GM04504 (cell line): ENCODE results near the gene UTP15.

ENCODE experiments used
- DNase-seq: peaks from one replicate; pipeline ENCODE4 v3.0.0-alpha.2; 2012; ENCODE audit warnings: low read depth

Gene UTP15

DNA sequence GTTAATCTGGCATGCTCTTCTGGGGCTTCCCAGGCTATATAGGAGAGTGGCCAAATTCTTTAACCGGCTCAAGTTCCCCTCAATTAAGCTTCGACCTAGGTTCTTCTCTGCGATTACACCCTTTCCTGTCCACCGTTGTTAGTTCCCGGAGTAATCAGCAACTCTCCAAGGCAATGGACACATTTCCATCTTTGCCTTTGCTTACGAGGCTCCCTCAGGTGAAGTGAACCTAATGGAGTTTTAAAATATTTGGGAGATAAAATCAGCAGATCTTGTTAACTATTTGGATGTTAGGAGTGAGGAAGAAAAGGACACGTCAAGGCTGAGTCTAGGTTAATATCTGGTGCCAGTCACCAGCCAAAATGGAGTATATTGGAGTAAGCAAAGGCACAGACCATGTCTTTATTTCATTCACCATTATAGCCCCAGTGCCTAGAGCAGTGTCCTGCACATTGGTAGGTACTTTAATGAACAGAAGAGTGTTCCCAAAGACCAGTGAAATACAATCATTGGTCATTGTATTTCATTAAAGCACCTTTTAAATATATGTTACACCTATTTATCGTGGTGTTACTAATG, 515 bp downstream of the UTP15 start:
- DNase-seq = no peak

DNA sequence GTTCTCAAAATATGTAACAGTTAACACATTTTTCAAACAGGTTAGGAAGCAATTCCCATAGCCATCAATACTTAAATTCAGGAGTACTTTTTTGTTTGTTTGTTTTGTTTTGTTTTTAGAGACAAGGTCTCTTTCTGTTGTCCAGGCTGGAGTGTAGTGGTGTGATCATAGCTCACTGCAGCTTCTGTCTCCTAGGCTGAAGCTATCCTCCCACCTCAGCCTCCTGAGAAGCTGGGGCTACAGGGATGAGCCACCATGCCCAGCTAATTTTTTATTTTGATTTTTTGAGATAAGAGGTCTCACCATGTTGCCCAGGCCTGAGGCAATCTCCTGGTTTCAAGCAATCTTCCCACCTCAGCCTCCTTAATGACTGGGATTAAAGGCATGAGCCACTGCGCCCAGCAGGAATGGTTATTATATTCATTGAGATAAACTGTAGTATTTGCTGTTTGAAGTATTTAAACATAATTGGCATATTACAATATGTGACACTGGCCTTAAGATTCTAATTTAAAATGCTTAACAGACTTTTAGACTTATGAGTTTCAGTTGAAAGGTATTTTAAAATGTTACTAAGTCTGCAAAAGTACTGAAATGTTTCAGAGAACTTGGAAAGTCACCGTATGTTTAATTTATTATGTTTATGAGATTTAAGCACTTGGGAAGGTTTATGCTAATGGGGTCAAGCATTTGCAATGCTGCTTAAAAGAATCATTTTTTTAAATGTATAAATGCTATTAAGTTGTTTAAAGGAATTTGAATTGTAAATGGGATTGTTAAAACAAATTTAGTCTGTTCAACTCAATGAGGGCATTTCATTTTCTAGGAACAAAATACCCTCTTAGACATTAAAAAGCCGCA, 17.0 kb downstream of the UTP15 start:
- no peak for DNase-seq

DNA sequence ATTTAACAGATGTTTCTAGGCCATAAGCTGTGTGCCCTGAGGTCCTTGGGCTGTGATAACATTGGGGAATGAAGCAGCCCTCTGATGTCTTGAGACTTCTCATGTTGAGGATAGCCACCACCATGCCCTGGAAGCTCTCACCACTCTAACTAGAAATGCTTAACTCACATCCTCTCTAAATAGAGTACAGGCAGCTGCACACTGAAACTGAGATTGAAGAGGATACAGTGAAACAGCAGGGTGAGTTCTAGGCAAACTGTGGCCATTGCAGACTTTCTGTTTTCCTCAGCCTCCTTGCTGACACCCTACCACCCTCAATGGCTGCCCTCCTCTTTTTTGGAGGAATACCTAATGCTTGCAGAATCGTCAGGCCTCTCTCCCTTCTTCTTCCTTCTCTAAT, 22.4 kb downstream of the UTP15 start:
- no peak for DNase-seq

GRCh38 chr5:73591102-73591695, 25.7 kb downstream of the UTP15 start:
- peak; percentile 66 for DNase-seq

- no peak for DNase-seq
These were observed 26.4 kb downstream of the UTP15 start for GRCh38 chr5:73591698-73592501.

DNA sequence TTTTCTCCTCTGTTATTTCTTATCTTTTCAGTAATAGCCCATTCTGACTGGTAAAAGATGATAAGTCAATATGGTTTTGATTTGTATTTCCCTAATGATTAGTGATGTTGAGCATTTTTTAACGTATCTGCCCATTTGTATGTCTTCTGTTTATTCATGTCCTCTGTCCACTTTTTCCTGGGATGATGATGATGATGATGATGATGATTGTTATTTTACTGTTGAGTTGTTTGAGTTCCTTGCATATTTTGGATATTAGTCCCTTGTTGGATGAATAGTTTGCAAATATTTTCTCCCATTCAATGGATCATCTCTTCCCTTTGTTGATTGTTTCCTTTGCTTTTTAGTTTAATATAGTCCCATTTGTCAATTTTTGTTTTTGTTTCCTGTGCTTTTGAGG, 27.0 kb downstream of the UTP15 start:
- DNase-seq = no peak

GRCh38 chr5:73596705-73597328, 31.3 kb downstream of the UTP15 start:
- DNase-seq = no peak

- DNase-seq = no peak
These were observed 33.8 kb downstream of the UTP15 start for GRCh38 chr5:73599380-73599779.

GRCh38 chr5:73603998-73604397, 38.5 kb downstream of the UTP15 start:
- DNase-seq = no peak

DNA sequence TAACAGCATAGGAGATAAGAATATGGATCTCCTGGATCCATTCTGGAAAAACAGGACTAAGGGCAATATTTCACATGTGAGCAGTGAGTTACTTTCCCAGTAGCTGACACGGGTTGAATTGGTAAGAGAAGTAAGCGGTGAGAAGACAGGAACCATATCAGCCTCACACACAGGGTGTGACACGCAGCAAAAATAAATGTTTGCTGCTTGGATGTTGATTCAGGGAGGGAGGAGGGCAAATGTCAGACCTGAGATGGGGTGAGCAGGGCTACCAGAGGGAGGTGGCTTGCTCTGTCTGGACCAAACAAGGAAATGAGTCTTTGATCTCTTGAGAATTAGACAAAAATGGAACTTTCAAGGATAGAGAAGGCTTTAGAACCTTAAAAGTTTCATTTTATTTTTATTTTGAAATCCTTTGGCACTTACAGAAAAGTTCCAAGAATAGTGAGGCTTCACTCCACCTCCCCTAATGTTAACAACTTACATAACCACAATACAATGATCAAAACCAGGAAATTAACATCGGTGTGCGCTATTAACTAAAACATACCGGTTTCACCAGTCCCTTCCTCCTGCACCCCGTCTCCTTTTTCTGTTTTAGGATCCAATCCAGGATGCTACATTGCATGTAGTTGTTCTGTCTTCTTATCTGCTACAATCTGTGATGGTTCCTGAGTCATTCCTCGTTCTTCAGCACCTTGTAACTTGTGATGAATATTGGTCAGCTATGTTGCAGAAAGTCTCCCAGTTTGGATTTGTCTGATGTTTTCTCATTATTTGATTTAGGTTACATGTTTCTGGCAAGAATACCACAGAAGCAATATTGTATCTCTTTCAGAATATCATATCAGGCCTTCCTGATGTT, 39.9 kb downstream of the UTP15 start:
- no peak for DNase-seq

DNA sequence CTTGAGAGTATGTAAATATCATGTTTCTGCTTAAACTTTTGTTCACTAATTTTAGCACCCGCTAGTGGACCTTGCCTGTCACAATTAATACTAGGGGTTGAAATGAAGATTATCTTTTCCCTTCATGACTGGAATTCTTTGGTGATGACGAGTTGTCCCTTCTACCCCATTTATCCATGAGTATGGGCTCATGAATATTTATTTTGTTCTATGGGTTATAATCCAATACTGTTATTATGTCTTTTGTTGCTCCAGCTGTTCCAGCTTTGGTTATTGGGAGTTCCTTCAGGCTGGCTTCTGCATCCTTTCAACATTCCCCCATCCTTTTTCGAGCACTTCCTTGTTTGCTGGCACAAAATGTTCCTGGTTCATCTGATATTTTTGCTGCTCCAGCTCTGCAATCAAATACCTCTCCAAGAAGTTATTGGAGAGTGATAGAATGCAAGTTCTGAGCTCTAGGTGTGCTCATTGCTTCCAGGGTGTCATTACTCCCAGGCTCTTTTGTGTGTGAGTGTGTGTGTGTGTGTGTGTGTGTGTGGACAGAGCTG, 40.7 kb downstream of the UTP15 start:
- no peak for DNase-seq

- no peak for DNase-seq
These were observed 41.7 kb downstream of the UTP15 start for GRCh38 chr5:73607228-73607627.

DNA sequence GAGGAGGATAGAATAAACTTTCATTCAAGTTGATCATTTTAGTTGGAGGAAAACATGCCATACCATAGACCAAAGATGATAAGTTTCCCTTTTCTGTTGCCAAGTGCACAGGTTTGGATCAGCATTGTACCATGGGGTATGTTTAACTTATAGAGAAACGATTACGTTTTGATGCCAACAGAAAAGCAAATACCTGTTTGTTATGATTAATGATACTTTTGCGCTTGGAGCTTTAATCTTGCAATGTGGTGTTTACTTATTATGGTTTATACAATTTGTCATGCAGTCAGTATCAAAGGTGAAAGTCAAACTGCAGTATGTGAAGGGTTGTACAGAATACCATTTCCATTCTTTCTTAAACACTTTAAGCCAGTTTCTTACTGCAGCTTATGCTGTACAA, 47.3 kb downstream of the UTP15 start:
- DNase-seq = no peak

GRCh38 chr5:73615085-73615484, 49.5 kb downstream of the UTP15 start:
- no peak for DNase-seq

- no peak for DNase-seq
These were observed 50.4 kb downstream of the UTP15 start for GRCh38 chr5:73615947-73616346.

- no peak for DNase-seq
These were observed 52.2 kb downstream of the UTP15 start for GRCh38 chr5:73617510-73618279.

DNA sequence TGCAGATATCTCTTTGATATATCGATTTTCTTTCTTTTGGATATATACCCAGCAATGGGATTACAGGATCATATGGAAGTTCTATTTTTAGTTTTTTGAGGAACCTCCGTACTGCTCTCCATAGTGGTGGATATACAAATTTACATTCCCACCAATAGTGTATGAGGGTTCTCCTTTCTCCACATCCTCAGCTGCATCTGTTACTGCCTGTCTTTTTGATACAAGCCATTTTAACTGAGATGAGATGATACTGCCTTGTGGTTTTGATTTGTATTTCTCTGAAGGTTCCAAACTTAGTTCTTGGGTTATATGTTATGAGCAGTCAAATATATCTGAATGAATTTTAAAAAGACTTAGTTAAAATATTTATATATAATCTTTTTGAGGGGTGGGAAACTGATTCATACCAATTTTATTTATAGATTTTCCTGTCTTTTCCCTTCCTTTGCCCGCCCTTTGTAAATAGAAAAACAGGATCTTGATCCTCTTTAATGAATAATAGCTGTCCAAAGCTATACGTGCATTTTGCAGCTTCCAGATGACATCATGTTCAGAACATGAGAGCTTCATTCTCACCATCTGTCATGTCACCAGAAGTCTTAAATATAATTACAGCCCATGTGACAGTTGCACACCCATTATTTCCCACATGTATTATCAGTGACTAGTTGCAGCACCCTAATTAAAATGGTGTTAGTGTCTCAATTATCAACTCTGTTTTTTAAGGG, 54.2 kb downstream of the UTP15 start:
- no peak for DNase-seq

GRCh38 chr5:73620334-73620687, 54.8 kb downstream of the UTP15 start:
- no peak for DNase-seq

DNA sequence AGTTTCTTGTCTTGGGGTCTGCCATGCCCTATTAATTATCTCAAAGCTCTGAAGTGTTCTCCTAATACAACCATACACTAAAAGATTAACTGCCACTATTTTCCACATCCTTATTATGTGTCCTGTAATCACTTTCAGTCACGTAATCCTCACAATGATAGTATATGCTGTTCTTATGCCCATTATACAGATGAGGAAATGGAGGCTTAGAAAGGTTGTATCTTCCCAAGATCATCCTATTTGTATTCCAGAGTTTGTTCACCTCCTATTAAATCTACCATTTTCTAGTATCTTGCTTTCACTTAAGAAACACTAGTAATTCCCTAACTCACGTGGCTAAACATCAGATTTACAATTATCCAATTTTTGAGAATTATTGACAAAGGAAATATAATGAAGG, 57.5 kb downstream of the UTP15 start:
- no peak for DNase-seq
